22Rv1 (cell line): ENCODE data around the gene ODF2.

ENCODE experiments used
- CTCF ChIP-seq: fragments of 450-650 bp; IDR thresholded peaks from 2 replicates; pipeline ENCODE4 v1.5.1; 2017; ENCODE audit warnings: mild to moderate bottlenecking
- ZFX ChIP-seq: fragments of 450-650 bp; IDR thresholded peaks from 2 replicates; pipeline ENCODE4 v1.6.1; 2017; ENCODE audit warnings: antibody characterized with exemption, borderline replicate concordance

GRCh38 chr9:128497824-128498610 lies 42.2 kb downstream of the ODF2 start:
- no peak for TF ChIP-seq CTCF
- no peak for TF ChIP-seq ZFX
